ENCODE data around the gene MLPH. TPM values are rescaled to one million over a fixed set of nuclear protein-coding genes. Genes with fewer than 3 reads are reported as not detected.

MLPH gene
- total and polyA plus RNA-seq, 2 of the 4 experiments (the other 2 are of a cell fraction), result 13.8 to 21.6 TPM

DNA sequence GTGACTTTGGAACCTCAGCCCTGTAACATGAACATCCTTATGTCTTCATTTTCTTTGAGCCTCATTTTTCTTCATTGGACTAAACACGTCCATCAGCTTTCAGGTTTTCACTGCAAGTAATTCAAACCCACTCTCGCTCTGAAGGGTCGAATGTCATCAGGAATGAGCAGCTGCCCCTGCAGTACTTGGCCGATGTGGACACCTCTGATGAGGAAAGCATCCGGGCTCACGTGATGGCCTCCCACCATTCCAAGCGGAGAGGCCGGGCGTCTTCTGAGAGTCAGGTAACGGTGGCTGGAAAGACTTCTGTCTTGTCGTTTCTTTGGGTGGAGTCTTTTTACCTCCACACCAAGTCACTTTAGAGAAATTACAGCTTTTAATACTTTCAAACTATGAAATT is 40.2 kb downstream of the MLPH start:
- POLR2A ChIA-PET (ENCODE audit: unreplicated experiment), result no interaction called here
- H2BK15ac ChIP-seq (ENCODE audit: low read depth, low read length), result no peak overlapping the region
- DNase-seq, result no peak
- no peak overlapping the region for H4K8ac ChIP-seq (ENCODE audit: low read depth in 2 of 2, low read length in 2 of 2)
- H3K4me2 ChIP-seq (ENCODE audit: low read depth, low read length), result no peak overlapping the region
- intact Hi-C loops (cut with micrococcal nuclease), result no loop called here
- H4K91ac ChIP-seq (ENCODE audit: insufficient read depth, low read depth, low read length), result no peak overlapping the region
- no peaks in the 10 kb centered on the region for H3K4me1 ChIP-seq (ENCODE audit: control insufficient read depth, insufficient read depth, low read length)
- no peak for ATAC-seq (ENCODE audit: low read depth)
- in situ Hi-C loops (cut with MboI; ENCODE audit: low sequenced_read_pairs), result no loop called here
- no peak overlapping the region for H3K56ac ChIP-seq (ENCODE audit: extremely low read depth, insufficient read depth, low read length)
- dilution Hi-C loops (cut with HindIII; ENCODE audit: low sequenced_read_pairs, unreplicated experiment), result no loop called here
- H4K5ac ChIP-seq (ENCODE audit: low read depth, low read length), result no peak overlapping the region
- no peaks in the 10 kb centered on the region for H3K27me3 ChIP-seq (ENCODE audit: control insufficient read depth, insufficient read depth, low read length)
- H2BK120ac ChIP-seq (ENCODE audit: low read depth, low read length), result no peak overlapping the region
- peaks cover 3% of the 10 kb centered on the region for H3K36me3 ChIP-seq (ENCODE audit: control insufficient read depth, insufficient read depth, low read length)
- no peak overlapping the region for H3K18ac ChIP-seq (ENCODE audit: low read depth, low read length)
- H3K79me1 ChIP-seq (ENCODE audit: low read depth in 1 of 2, low read length in 2 of 2), result no peaks in the 10 kb centered on the region
- no peak overlapping the region for H3K14ac ChIP-seq (replicated peaks; ENCODE audit: low read depth, low read length)
- H3K9me3 ChIP-seq (ENCODE audit: control insufficient read depth, insufficient read depth, low read length), result no peaks in the 10 kb centered on the region
- TF ChIP-seq CEBPB (IDR thresholded peaks at IDR 0.05; ENCODE audit: low read depth, low read length) (no peak), BHLHE40 (IDR thresholded peaks at IDR 0.05; ENCODE audit: low read depth, low read length) (no peak)
- TF ChIP-seq, protein P1, sequence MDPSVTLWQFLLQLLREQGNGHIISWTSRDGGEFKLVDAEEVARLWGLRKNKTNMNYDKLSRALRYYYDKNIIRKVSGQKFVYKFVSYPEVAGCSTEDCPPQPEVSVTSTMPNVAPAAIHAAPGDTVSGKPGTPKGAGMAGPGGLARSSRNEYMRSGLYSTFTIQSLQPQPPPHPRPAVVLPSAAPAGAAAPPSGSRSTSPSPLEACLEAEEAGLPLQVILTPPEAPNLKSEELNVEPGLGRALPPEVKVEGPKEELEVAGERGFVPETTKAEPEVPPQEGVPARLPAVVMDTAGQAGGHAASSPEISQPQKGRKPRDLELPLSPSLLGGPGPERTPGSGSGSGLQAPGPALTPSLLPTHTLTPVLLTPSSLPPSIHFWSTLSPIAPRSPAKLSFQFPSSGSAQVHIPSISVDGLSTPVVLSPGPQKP (IDR thresholded peaks at IDR 0.05; ENCODE audit: borderline replicate concordance, low read depth, low read length), result no peak
- no peak overlapping the region for H2BK5ac ChIP-seq (ENCODE audit: low read depth, low read length, poor library complexity, severe bottlenecking)
- no peaks in the 10 kb centered on the region for H3K9me1 ChIP-seq (ENCODE audit: insufficient read depth, low read length)
- no peak overlapping the region for H2BK20ac ChIP-seq (ENCODE audit: low read depth, low read length)
- CTCF ChIA-PET, result no interaction called here
- H3K4ac ChIP-seq (ENCODE audit: low read depth, low read length), result no peak overlapping the region
- BruUV-seq (replicated peaks), result no TSS peak
- H3K4me3 ChIP-seq (ENCODE audit: insufficient read depth, low read depth, low read length), result no peak overlapping the region
- H2AFZ ChIP-seq (replicated peaks; ENCODE audit: low read length, poor library complexity), result no peak overlapping the region
- H4K20me1 ChIP-seq (ENCODE audit: insufficient read depth, low read length), result no peaks in the 10 kb centered on the region
- no peak overlapping the region for H2AK5ac ChIP-seq (ENCODE audit: low read depth, low read length)
- H3K23ac ChIP-seq (ENCODE audit: low read depth, low read length), result no peak overlapping the region
- no peak overlapping the region for H2AK9ac ChIP-seq (replicated peaks; ENCODE audit: low read depth, low read length, poor library complexity)
- 48% methylated on average over 2 of the region's 11 CpGs; no CpG with 5 or more reads in 1 of the 2 experiments for WGBS, 2 experiments (ENCODE audit: extremely low coverage in 2 of 2, insufficient read length in 1 of 2)
- no peak overlapping the region for H3K9ac ChIP-seq (ENCODE audit: low read depth, low read length)
- no peak overlapping the region for H3K27ac ChIP-seq (ENCODE audit: insufficient read depth, low read length)

Measured in IMR-90 (cell line).